K562 (cell line): ENCODE results near the gene GLT1D1.

ENCODE experiments used
- ATF3 ChIP-seq, 2 experiments: fragments of 450-650 bp in 1 of 2; sonication (generic) in 1 of 2; formaldehyde crosslinking in 1 of 2; IDR thresholded peaks in 1 of 2; conservative IDR thresholded peaks in 1 of 2; 2 replicates each; pipeline versions ENCODE4 v1.6.1 to v1.8.1; 2016 to 2023; ENCODE audit warnings: mild to moderate bottlenecking in 2 of 2, moderate library complexity in 2 of 2, inconsistent platforms in 1 of 2, missing genetic modification reagents in 1 of 2
- CTCF ChIP-seq, 3 experiments: IDR thresholded peaks in 2 of 3; conservative IDR thresholded peaks in 1 of 3; 2 replicates each; pipeline ENCODE4 v1.5.1; 2011 to 2012; ENCODE audit warnings: low read length in 3 of 3, mild to moderate bottlenecking in 3 of 3, control low read depth in 2 of 3, improper control_type of control experiment in 1 of 3, inconsistent platforms in 1 of 3, low read depth in 1 of 3, mixed read lengths in 1 of 3, moderate library complexity in 1 of 3; ENCODE audit not compliant: insufficient read depth in 2 of 3
- HDAC6 ChIP-seq: IDR thresholded peaks from 2 replicates; pipeline ENCODE4 v1.6.1; 2012; ENCODE audit warnings: low read depth, mild to moderate bottlenecking, control low read depth, inconsistent platforms, low read length, moderate library complexity
- JUND ChIP-seq, 2 experiments: IDR thresholded peaks; 2 replicates in 1 of 2; 3 replicates in 1 of 2; pipeline ENCODE4 v1.6.1; 2011; ENCODE audit warnings: borderline replicate concordance in 2 of 2, low read depth in 2 of 2, low read length in 2 of 2, improper control_type of control experiment in 1 of 2, missing biosample characterization in 1 of 2, missing genetic modification characterization in 1 of 2, missing genetic modification reagents in 1 of 2
- MCM7 ChIP-seq, 2 experiments: fragments of 450-650 bp; IDR thresholded peaks; 2 replicates each; pipeline ENCODE4 v1.6.1; 2016 to 2018
- POLR2A ChIP-seq: fragments of 450-650 bp; conservative IDR thresholded peaks from 2 replicates; pipeline ENCODE4 v1.6.1; 2016
- RFX5 ChIP-seq: IDR thresholded peaks from 2 replicates; pipeline ENCODE4 v1.6.1; 2011; ENCODE audit warnings: low read depth, mild to moderate bottlenecking, improper control_type of control experiment, low read length
- SOX6 ChIP-seq: fragments of 450-650 bp; IDR thresholded peaks from 2 replicates; pipeline ENCODE4 v1.6.1; 2014; ENCODE audit warnings: mild to moderate bottlenecking
- ZNF512 ChIP-seq: IDR thresholded peaks from 2 replicates; pipeline ENCODE4 v1.6.1; 2016; ENCODE audit warnings: missing genetic modification characterization, missing compliant biosample characterization

GRCh38 chr12:128970941-128971340 lies 117.7 kb downstream of the GLT1D1 start:
- TF ChIP-seq ATF3 (IDR thresholded peaks at IDR 0.05) = no peak
- TF ChIP-seq ATF3 (CRISPR knock-in tag; conservative IDR thresholded peaks at IDR 0.05) = no peak
- no peak for TF ChIP-seq SOX6
- TF ChIP-seq ZNF512 = no peak
- TF ChIP-seq POLR2A = no peak
- no peak for TF ChIP-seq RFX5
- no peak for TF ChIP-seq JUND (IDR thresholded peaks at IDR 0.05; ENCODE audit: borderline replicate concordance, low read depth, low read length)
- no peak for TF ChIP-seq JUND (tag; IDR thresholded peaks at IDR 0.05; ENCODE audit: borderline replicate concordance, low read depth, low read length)
- TF ChIP-seq MCM7 (IDR thresholded peaks at IDR 0.05) = no peak
- TF ChIP-seq CTCF (IDR thresholded peaks at IDR 0.05 in 2 of 3, conservative IDR thresholded peaks at IDR 0.05 in 1 of 3; ENCODE audit: insufficient read depth in 2 of 3, low read depth in 1 of 3, low read length in 3 of 3) = no peak
- no peak for TF ChIP-seq HDAC6
